NT2/D1 (cell line): Measurements from ENCODE around the gene VEGFC.

Source experiments
- YY1 ChIP-seq: IDR thresholded peaks from 2 replicates; pipeline ENCODE4 v1.6.1; 2011; ENCODE audit not compliant: insufficient read length, insufficient read depth
- ZNF274 ChIP-seq: IDR thresholded peaks from 2 replicates; pipeline ENCODE4 v1.6.1; 2011; ENCODE audit warnings: mild to moderate bottlenecking, low read depth, low read length

GRCh38 chr4:176641237-176641636, 151.5 kb downstream of the VEGFC start:
- TF ChIP-seq ZNF274 = no peak
- no peak for TF ChIP-seq YY1
